Stimulated activated memory B cell treated with anti-CD40 and anti-IgM and Interleukin-4, amounts not matched to agents 10 μg/mL and 1 μg/mL and 100 μg/mL, for 72 hours (primary cell): Measurements from ENCODE around the gene EIF1.
"Not testable (repeated sequence)": the region's sequence is repeated elsewhere in the genome, so short reads cannot be mapped to it uniquely, and the experiment has no call there.

Experiments used
- ATAC-seq: fragments of 150-1000 bp; cut with Tn5 transposase; 2 replicates; pipeline ENCODE4 v1.10.0; 2021
- H3K27ac Mint-ChIP-seq: one replicate; pipeline ENCODE4 v1.8.0; 2022; ENCODE audit warnings: mild to moderate bottlenecking, mixed read lengths
- H3K27me3 Mint-ChIP-seq: one replicate; pipeline ENCODE4 v1.8.0; 2022; ENCODE audit warnings: mixed read lengths
- H3K36me3 Mint-ChIP-seq: one replicate; pipeline ENCODE4 v1.8.0; 2022; ENCODE audit warnings: mixed read lengths
- H3K4me1 Mint-ChIP-seq: one replicate; pipeline ENCODE4 v1.8.0; 2022; ENCODE audit warnings: mixed read lengths
- H3K4me3 Mint-ChIP-seq: one replicate; pipeline ENCODE4 v1.8.0; 2022; ENCODE audit warnings: mild to moderate bottlenecking, moderate library complexity, mixed read lengths
- H3K9me3 Mint-ChIP-seq: one replicate; pipeline ENCODE4 v1.8.0; 2022; ENCODE audit warnings: mixed read lengths

Gene EIF1

GRCh38 chr17:41688641-41689496 lies at the start of gene EIF1:
TSS of gene EIF1 (plus strand) at chr17:41688885. CDS start at chr17:41689039, 154 bp downstream.
- Mint-ChIP-seq H3K4me3 (peak within 1 kb of the TSS; percentile 94), H3K36me3 (peaks cover 44% of the 10 kb centered on the region), H3K27ac (peak within 1 kb of the TSS; percentile 100), H3K27me3 (no peaks in the 10 kb centered on the region), H3K9me3 (no peaks in the 10 kb centered on the region), H3K4me1 (peaks cover 26% of the 10 kb centered on the region)
- peak; percentile 93 for ATAC-seq

DNA sequence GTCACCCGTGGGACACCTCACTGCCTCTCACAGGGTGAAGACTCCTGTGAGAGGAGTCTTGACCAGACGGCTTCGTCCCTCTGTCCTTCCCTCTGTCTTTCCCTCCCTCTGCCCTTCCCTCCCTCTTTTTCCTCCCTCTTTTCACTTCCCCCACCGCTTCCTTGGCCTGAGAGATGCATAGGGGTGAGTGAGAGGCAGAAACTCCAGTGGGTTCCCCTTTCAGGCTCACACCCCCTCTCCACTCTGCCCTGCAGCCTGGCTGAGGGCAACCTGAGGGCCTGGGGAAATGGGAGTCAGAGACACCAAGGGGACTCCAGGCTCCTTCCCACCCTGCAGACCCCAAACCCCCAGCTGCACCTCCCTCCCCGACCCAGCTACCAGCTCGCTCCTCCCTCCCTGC lies 49.7 kb upstream of the EIF1 start:
- Mint-ChIP-seq H3K4me3 (no peak overlapping the region), H3K27ac (no peak overlapping the region), H3K27me3 (peaks cover 12% of the 10 kb centered on the region), H3K9me3 (no peaks in the 10 kb centered on the region), H3K4me1 (no peaks in the 10 kb centered on the region), H3K36me3 (no peaks in the 10 kb centered on the region)
- no peak for ATAC-seq

DNA sequence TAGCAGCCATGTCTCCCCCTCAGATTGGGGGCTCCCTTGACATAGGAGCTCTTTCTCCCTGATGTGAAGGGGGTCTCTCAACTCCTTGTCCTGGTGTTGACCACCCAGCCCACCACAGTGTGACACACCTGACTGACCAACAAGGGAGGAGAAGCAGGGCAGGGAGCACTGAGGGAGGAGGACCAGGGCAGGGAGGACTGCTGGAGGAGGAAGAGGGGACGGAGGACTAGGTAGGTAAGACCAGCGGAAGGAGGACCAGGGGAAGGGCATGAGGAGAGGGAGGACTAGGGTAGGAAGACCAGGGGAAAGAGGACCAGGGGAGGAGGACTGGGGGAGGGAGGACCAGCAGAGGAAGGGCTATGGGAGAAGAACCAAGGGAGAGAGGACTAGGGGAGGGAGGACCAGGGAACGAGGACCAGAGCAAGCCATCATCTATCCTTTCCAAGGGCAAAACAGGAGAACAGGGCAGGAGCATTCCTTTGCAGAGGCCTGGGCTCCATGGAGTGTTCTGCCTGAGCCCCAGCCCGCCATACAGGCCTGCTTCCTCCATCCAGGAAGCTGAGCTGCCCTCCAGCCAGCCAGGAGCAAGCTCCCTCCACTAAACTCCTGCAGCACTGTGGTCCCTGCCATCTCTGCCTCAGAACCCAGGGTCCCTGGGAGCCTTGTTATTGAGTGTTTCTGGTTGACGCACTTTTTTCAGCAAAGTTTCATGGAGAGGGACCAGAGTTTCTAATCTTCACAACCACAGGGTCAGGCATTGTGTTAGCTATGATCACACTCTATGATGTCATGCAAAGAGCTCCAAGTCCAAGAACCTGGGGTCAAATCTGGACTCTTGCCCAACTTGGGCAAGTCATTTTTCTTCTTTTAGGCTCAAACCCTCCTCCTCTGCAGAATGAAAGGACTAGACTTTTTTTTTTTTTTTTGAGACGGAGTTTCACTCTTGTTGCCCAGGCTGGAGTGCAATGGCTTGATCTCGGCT lies 48.9 kb upstream of the EIF1 start:
- no peaks in the 10 kb centered on the region for H3K4me1 Mint-ChIP-seq
- H3K9me3 Mint-ChIP-seq = no peaks in the 10 kb centered on the region
- H3K27ac Mint-ChIP-seq = no peak overlapping the region
- H3K27me3 Mint-ChIP-seq = peaks cover 12% of the 10 kb centered on the region
- H3K4me3 Mint-ChIP-seq = no peak overlapping the region
- ATAC-seq = no peak
- H3K36me3 Mint-ChIP-seq = no peaks in the 10 kb centered on the region

GRCh38 chr17:41640596-41640995 lies 48.1 kb upstream of the EIF1 start:
- peaks cover 12% of the 10 kb centered on the region for H3K27me3 Mint-ChIP-seq
- not testable (repeated sequence) for H3K4me1 Mint-ChIP-seq, H3K36me3 Mint-ChIP-seq, H3K27ac Mint-ChIP-seq, H3K4me3 Mint-ChIP-seq, H3K9me3 Mint-ChIP-seq, ATAC-seq

DNA sequence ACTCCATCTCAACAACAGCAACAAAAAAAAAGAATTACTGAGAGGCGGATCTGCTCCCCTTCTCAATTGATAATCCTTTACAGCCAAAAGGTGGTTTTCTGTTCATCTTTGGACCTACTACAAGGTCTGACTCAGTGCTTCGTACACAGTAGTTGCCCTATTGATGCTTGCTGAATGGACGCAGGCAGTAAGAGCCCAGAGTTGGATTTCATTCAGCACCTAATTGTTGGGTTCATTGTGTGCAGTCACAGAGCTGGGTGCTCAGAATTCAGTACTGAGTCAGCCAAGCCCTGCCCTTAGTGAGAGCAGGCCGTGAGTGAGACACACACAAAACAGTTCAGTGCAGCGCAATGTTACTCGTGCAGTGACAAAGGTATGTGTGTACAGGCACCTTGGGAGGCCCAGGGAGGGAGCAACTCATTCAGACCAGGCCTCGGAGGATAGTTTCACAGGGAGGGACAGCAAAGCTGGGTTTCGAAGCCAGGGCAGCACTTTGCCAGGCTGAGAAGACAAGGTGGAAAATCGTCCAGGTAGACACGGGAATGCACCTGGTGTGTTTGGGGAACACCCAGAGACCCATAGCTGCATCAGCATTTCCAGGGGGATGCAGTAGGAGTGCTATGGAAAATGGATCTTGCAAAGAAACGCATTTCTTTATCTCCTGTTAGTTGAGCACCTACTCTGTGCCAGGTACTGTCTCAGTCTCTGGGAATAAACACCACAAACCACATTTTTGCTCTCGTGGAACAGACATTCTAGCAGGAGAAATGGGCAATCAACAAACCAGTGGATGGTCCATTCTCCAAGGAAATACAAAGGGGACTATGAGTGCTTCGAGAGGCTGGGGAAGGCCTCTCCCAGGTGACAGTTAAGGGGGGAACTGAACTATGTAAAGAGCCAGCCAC lies 46.2 kb upstream of the EIF1 start:
- H3K9me3 Mint-ChIP-seq = no peaks in the 10 kb centered on the region
- no peak overlapping the region for H3K4me3 Mint-ChIP-seq
- no peak overlapping the region for H3K27ac Mint-ChIP-seq
- ATAC-seq = no peak
- H3K4me1 Mint-ChIP-seq = no peaks in the 10 kb centered on the region
- no peaks in the 10 kb centered on the region for H3K36me3 Mint-ChIP-seq
- peaks cover 12% of the 10 kb centered on the region for H3K27me3 Mint-ChIP-seq

DNA sequence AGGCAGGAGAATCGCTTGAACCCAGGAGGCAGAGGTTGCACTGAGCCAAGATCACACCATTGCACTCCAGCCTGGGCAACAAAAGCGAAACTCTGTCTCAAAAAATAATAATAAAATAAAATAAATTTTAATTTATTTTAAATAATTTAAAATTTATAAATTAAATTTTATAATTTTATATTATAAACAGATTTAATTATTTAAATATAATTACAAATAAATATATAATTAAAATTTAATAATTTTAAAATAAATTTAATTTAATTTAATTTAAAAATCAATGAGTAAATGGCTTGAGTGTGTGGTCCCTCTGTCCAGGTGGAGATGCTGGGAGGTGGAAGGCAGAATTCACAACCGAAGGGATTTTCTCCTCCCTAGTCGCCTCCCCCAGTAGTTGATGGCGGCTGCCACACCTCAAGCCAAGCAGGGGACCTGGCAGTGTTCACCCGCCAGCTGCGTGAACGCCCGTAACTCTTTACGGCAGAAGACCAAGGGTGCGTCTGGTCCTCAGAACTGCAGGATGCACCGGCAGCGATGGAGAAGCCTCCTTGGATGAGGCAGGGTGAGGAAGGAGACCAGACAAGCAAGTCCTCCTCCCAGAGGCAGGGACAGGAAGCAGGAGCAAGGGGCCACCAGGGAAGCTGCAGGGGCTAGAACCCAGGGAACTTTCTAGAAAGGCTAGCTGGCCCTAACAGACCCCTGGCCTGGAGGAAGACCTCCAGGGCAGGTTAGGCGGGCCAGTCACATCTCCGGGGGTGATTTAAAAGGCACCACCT lies 41.5 kb upstream of the EIF1 start:
- Mint-ChIP-seq H3K27ac (no peak overlapping the region), H3K4me3 (peak overlapping the region; percentile 14), H3K27me3 (no peaks in the 10 kb centered on the region), H3K4me1 (peaks cover 11% of the 10 kb centered on the region), H3K9me3 (no peaks in the 10 kb centered on the region), H3K36me3 (no peaks in the 10 kb centered on the region)
- no peak for ATAC-seq

- Mint-ChIP-seq H3K4me1 (peaks cover 11% of the 10 kb centered on the region), H3K36me3 (no peaks in the 10 kb centered on the region), H3K4me3 (peak overlapping the region; percentile 79), H3K27ac (peak overlapping the region; percentile 77), H3K9me3 (no peaks in the 10 kb centered on the region), H3K27me3 (no peaks in the 10 kb centered on the region)
- peak; percentile 79 for ATAC-seq
These were observed 40.7 kb upstream of the EIF1 start for GRCh38 chr17:41647940-41648410.

GRCh38 chr17:41648411-41649195 lies 40.1 kb upstream of the EIF1 start:
- peak overlapping the region; percentile 77 for H3K27ac Mint-ChIP-seq
- H3K9me3 Mint-ChIP-seq = no peaks in the 10 kb centered on the region
- H3K27me3 Mint-ChIP-seq = no peaks in the 10 kb centered on the region
- peak overlapping the region; percentile 79 for H3K4me3 Mint-ChIP-seq
- H3K4me1 Mint-ChIP-seq = peaks cover 11% of the 10 kb centered on the region
- ATAC-seq = peak; percentile 91
- no peaks in the 10 kb centered on the region for H3K36me3 Mint-ChIP-seq

DNA sequence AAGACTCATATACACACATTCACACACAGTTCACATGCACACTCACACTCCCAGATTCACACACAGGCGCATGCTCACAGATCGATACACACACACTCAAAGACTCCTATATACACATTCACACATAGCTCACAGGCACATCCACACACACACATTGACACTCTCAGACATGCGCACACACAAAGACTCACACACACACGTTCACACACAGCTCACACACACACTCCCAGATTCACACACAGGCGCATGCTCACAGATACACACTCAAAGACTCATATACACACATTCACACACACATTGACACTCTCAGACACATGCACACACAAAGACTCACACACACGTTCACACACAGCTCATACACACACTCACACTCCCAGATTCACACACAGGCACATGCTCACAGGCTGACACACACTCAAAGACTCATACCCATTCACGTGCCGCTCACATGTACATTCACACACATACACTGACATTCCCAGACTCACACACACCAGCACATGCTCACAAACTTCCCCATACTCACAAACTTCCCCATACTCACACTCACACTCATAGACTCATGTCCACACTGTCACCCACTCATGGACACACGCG lies 38.7 kb upstream of the EIF1 start:
- H3K27ac Mint-ChIP-seq = no peak overlapping the region
- no peak for ATAC-seq
- H3K4me1 Mint-ChIP-seq = peaks cover 11% of the 10 kb centered on the region
- H3K9me3 Mint-ChIP-seq = no peaks in the 10 kb centered on the region
- no peak overlapping the region for H3K4me3 Mint-ChIP-seq
- no peaks in the 10 kb centered on the region for H3K36me3 Mint-ChIP-seq
- no peaks in the 10 kb centered on the region for H3K27me3 Mint-ChIP-seq

GRCh38 chr17:41650794-41651624 lies 37.7 kb upstream of the EIF1 start:
- H3K36me3 Mint-ChIP-seq = no peaks in the 10 kb centered on the region
- ATAC-seq = no peak
- H3K27ac Mint-ChIP-seq = no peak overlapping the region
- H3K27me3 Mint-ChIP-seq = no peaks in the 10 kb centered on the region
- H3K4me1 Mint-ChIP-seq = peaks cover 11% of the 10 kb centered on the region
- H3K9me3 Mint-ChIP-seq = no peaks in the 10 kb centered on the region
- no peak overlapping the region for H3K4me3 Mint-ChIP-seq

- no peak overlapping the region for H3K4me3 Mint-ChIP-seq
- H3K9me3 Mint-ChIP-seq = no peaks in the 10 kb centered on the region
- H3K27me3 Mint-ChIP-seq = peaks cover 8% of the 10 kb centered on the region
- no peak overlapping the region for H3K27ac Mint-ChIP-seq
- H3K36me3 Mint-ChIP-seq = no peaks in the 10 kb centered on the region
- no peak for ATAC-seq
- H3K4me1 Mint-ChIP-seq = peaks cover 11% of the 10 kb centered on the region
These were observed 36.8 kb upstream of the EIF1 start for GRCh38 chr17:41651625-41652460.

- no peak overlapping the region for H3K27ac Mint-ChIP-seq
- H3K9me3 Mint-ChIP-seq = no peaks in the 10 kb centered on the region
- peaks cover 11% of the 10 kb centered on the region for H3K4me1 Mint-ChIP-seq
- no peaks in the 10 kb centered on the region for H3K36me3 Mint-ChIP-seq
- no peak overlapping the region for H3K4me3 Mint-ChIP-seq
- ATAC-seq = no peak
- peaks cover 13% of the 10 kb centered on the region for H3K27me3 Mint-ChIP-seq
These were observed 36.2 kb upstream of the EIF1 start for GRCh38 chr17:41652461-41652970.
